Mesenchymal stem cell (in vitro differentiated cells and primary cell): ENCODE results near the gene TEAD1.

Experiments
- DNase-seq: peaks from one replicate; pipeline ENCODE4 v3.0.0-alpha.2; 2013
- H2AFZ ChIP-seq: one replicate; pipeline ENCODE4 v1.6.1; 2013; ENCODE audit warnings: low read depth, mild to moderate bottlenecking, control low read depth, inconsistent platforms, low read length, moderate library complexity
- H2AK5ac ChIP-seq: 2 replicates; pipeline ENCODE4 v1.6.1; 2013; ENCODE audit warnings: low read length, moderate library complexity, mild to moderate bottlenecking, inconsistent platforms; ENCODE audit not compliant: severe bottlenecking
- H2BK120ac ChIP-seq: one replicate; pipeline ENCODE4 v1.6.1; 2013; ENCODE audit warnings: low read depth, mild to moderate bottlenecking, inconsistent platforms, low read length, moderate library complexity
- H2BK12ac ChIP-seq, 2 experiments: one replicate each; pipeline ENCODE4 v1.6.1; 2013; ENCODE audit warnings: inconsistent platforms in 2 of 2, low read length in 2 of 2, mild to moderate bottlenecking in 2 of 2, moderate library complexity in 2 of 2, control low read depth in 1 of 2
- H2BK15ac ChIP-seq: one replicate; pipeline ENCODE4 v1.6.1; 2013; ENCODE audit warnings: mild to moderate bottlenecking, low read depth, inconsistent platforms; ENCODE audit not compliant: poor library complexity, severe bottlenecking
- H2BK5ac ChIP-seq: 2 replicates; pipeline ENCODE4 v1.6.1; 2013; ENCODE audit warnings: low read depth, mild to moderate bottlenecking, low read length, control low read depth, inconsistent platforms; ENCODE audit not compliant: poor library complexity, severe bottlenecking
- H3K14ac ChIP-seq, 2 experiments: one replicate each; pipeline ENCODE4 v1.6.1; 2013; ENCODE audit warnings: inconsistent platforms in 2 of 2, low read length in 2 of 2, control low read depth in 1 of 2, mild to moderate bottlenecking in 1 of 2, moderate library complexity in 1 of 2
- H3K18ac ChIP-seq, 2 experiments: one replicate each; pipeline ENCODE4 v1.6.1; 2013; ENCODE audit warnings: inconsistent platforms in 2 of 2, low read length in 2 of 2, control low read depth in 1 of 2, low read depth in 1 of 2, mild to moderate bottlenecking in 1 of 2
- H3K23ac ChIP-seq, 2 experiments: one replicate each; pipeline ENCODE4 v1.6.1; 2013; ENCODE audit warnings: inconsistent platforms in 2 of 2, low read length in 2 of 2, mild to moderate bottlenecking in 2 of 2, moderate library complexity in 2 of 2, control low read depth in 1 of 2
- H3K27ac ChIP-seq: 2 replicates; pipeline ENCODE4 v1.5.1; 2013; ENCODE audit warnings: mild to moderate bottlenecking, moderate library complexity, low read length, control low read depth, inconsistent platforms; ENCODE audit not compliant: poor library complexity, severe bottlenecking
- H3K27me3 ChIP-seq, 2 experiments: 2 replicates each; pipeline versions ENCODE4 v1.6.1 to v1.7.0; 2013; ENCODE audit warnings: low read length in 2 of 2, mild to moderate bottlenecking in 2 of 2, moderate library complexity in 2 of 2, control low read depth in 1 of 2, inconsistent platforms in 1 of 2; ENCODE audit not compliant: control insufficient read depth in 1 of 2, insufficient read depth in 1 of 2
- H3K36me3 ChIP-seq, 2 experiments: 2 replicates each; pipeline versions ENCODE4 v1.6.1 to v1.7.0; 2013; ENCODE audit warnings: low read length in 2 of 2, control low read depth in 1 of 2, inconsistent platforms in 1 of 2, low read depth in 1 of 2, mild to moderate bottlenecking in 1 of 2; ENCODE audit not compliant: insufficient read depth in 2 of 2, control insufficient read depth in 1 of 2
- H3K4ac ChIP-seq, 2 experiments: one replicate each; pipeline ENCODE4 v1.6.1; 2013; ENCODE audit warnings: inconsistent platforms in 2 of 2, low read length in 2 of 2, mild to moderate bottlenecking in 2 of 2, moderate library complexity in 2 of 2, control low read depth in 1 of 2, low read depth in 1 of 2
- H3K4me1 ChIP-seq: 2 replicates; pipeline ENCODE4 v1.6.1; 2013; ENCODE audit warnings: low read depth, low read length, control low read depth; ENCODE audit not compliant: control insufficient read depth, insufficient read depth
- H3K4me2 ChIP-seq: 2 replicates; pipeline ENCODE4 v1.6.1; 2013; ENCODE audit warnings: low read length, mild to moderate bottlenecking, inconsistent platforms; ENCODE audit not compliant: poor library complexity, severe bottlenecking
- H3K4me3 ChIP-seq, 2 experiments: 2 replicates each; pipeline versions ENCODE4 v1.5.1 to v1.7.0; 2013; ENCODE audit warnings: low read length in 2 of 2, mild to moderate bottlenecking in 2 of 2, control low read depth in 1 of 2, low read depth in 1 of 2; ENCODE audit not compliant: insufficient read depth in 1 of 2
- H3K79me1 ChIP-seq: replicated peaks from 2 replicates; pipeline ENCODE4 v1.6.1; 2013; ENCODE audit warnings: mild to moderate bottlenecking, control low read depth, low read length, inconsistent platforms; ENCODE audit not compliant: poor library complexity, severe bottlenecking
- H3K9ac ChIP-seq: 2 replicates; pipeline ENCODE4 v1.7.0; 2013; ENCODE audit warnings: mild to moderate bottlenecking, low read length, moderate library complexity
- H3K9me3 ChIP-seq: 2 replicates; pipeline ENCODE4 v1.7.0; 2013; ENCODE audit warnings: mild to moderate bottlenecking, low read length; ENCODE audit not compliant: control insufficient read depth
- H4K8ac ChIP-seq: one replicate; pipeline ENCODE4 v1.6.1; 2013; ENCODE audit warnings: inconsistent platforms, mild to moderate bottlenecking, low read length, moderate library complexity
- H4K91ac ChIP-seq: one replicate; pipeline ENCODE4 v1.6.1; 2013; ENCODE audit warnings: mild to moderate bottlenecking, low read length, inconsistent platforms
- WGBS: methylation state at CpG from one replicate; pipeline ENCODE4 v1.1.7; 2013; ENCODE audit warnings: mixed read lengths; 5-methylcytosine and 5-hydroxymethylcytosine counted together

TEAD1 gene

DNA sequence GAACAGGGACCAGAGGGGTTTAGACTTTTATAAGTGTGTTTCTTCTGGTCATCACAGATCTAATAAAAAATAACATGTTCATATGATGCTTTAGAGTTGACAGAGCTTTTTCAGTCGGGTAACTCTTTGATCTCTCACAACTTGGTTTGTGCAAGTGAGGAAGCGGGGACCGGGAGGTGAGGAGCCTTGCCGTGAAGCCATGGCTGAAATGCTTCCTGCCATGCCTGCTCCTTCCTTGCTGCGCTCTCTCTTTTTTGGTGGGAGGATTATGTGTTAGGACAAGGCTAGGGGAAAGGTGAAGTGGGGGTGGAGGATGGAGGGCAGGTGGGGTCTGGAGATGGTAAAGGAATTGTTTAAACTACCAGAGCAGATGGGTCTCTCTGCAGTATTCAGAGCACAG, 23.8 kb downstream of the TEAD1 start:
- DNase-seq, result no peak
- peaks cover 23% of the 10 kb centered on the region for H3K4me1 ChIP-seq
- H3K4ac ChIP-seq, result peak overlapping the region in 1 of 2 experiments; percentile 79
- H3K14ac ChIP-seq, result peak overlapping the region in 1 of 2 experiments; percentile 44
- WGBS, result 75% methylated on average over 5 of the region's 5 CpGs
- H2BK5ac ChIP-seq, result no peak overlapping the region
- no peak overlapping the region for H2AK5ac ChIP-seq
- H3K27me3 ChIP-seq, result no peaks in the 10 kb centered on the region
- H2BK15ac ChIP-seq, result peak overlapping the region; percentile 0
- peak overlapping the region in 1 of 2 experiments; percentile 90 for H3K18ac ChIP-seq
- no peak overlapping the region for H3K27ac ChIP-seq
- H3K79me1 ChIP-seq, result no peaks in the 10 kb centered on the region
- H2AFZ ChIP-seq, result no peak overlapping the region
- H3K9me3 ChIP-seq, result no peaks in the 10 kb centered on the region
- H3K36me3 ChIP-seq, result peaks cover 0 to 2% of the 10 kb centered on the region in 2 experiments
- no peak overlapping the region for H2BK120ac ChIP-seq
- no peak overlapping the region for H3K4me2 ChIP-seq
- H3K23ac ChIP-seq, result no peak overlapping the region
- peak overlapping the region; percentile 55 for H4K91ac ChIP-seq
- peak overlapping the region in 1 of 2 experiments; percentile 90 for H2BK12ac ChIP-seq
- no peak overlapping the region for H3K9ac ChIP-seq
- peak overlapping the region; percentile 1 for H4K8ac ChIP-seq
- no peak overlapping the region for H3K4me3 ChIP-seq

GRCh38 chr11:12701811-12702592, 27.8 kb downstream of the TEAD1 start:
- Histone ChIP-seq H3K9ac (no peak overlapping the region), H2BK120ac (no peak overlapping the region), H3K79me1 (peaks cover 2% of the 10 kb centered on the region), H3K27me3 (no peaks in the 10 kb centered on the region), H2BK12ac (peak overlapping the region in 1 of 2 experiments; percentile 80), H3K36me3 (peaks cover 0 to 13% of the 10 kb centered on the region in 2 experiments), H3K23ac (peak overlapping the region in 1 of 2 experiments; percentile 92), H3K4me1 (peaks cover 15% of the 10 kb centered on the region), H2AK5ac (peak overlapping the region; percentile 60), H3K14ac (peak overlapping the region in 1 of 2 experiments; percentile 93), H3K4me2 (no peak overlapping the region), H2BK15ac (no peak overlapping the region), H3K9me3 (no peaks in the 10 kb centered on the region), H2BK5ac (no peak overlapping the region), H3K27ac (no peak overlapping the region), H2AFZ (no peak overlapping the region), H4K91ac (no peak overlapping the region), H4K8ac (peak overlapping the region; percentile 16), H3K4me3 (no peak overlapping the region), H3K4ac (peak overlapping the region in 1 of 2 experiments; percentile 56), H3K18ac (peak overlapping the region in 1 of 2 experiments; percentile 77)
- WGBS, result 88% methylated on average over 11 of the region's 11 CpGs
- DNase-seq, result no peak

DNA sequence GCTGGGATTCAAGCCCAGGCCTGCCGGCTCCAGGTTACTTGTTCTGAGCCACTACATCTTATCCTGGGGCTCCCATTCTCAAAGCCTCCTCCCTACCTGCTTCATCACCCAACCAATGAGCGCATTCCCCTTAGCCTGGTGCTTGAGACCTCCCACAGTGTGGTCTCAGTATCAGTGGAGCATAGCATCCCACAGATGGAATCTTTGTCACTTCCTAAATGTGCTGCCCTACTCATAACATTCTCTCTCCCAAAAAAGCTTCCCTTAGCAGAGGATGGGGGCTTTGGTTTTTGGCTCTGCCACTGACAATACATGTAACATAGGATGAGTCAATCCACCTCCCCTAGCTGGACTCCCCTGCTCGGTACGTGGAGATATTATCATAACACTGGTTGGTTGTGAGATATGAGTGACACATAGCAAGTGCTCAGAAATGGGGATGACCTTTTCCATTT, 28.8 kb downstream of the TEAD1 start:
- Histone ChIP-seq H2AK5ac (peak overlapping the region; percentile 19), H3K18ac (no peak overlapping the region), H3K23ac (peak overlapping the region in 1 of 2 experiments; percentile 20), H4K91ac (no peak overlapping the region), H2BK5ac (no peak overlapping the region), H2AFZ (no peak overlapping the region), H3K36me3 (peaks cover 0 to 18% of the 10 kb centered on the region in 2 experiments), H3K27ac (no peak overlapping the region), H3K27me3 (no peaks in the 10 kb centered on the region), H3K79me1 (peaks cover 2% of the 10 kb centered on the region), H3K4ac (peak overlapping the region; percentile 1 to 70), H3K4me1 (peaks cover 13% of the 10 kb centered on the region), H2BK15ac (peak overlapping the region; percentile 19), H3K4me2 (no peak overlapping the region), H3K9ac (no peak overlapping the region), H4K8ac (peak overlapping the region; percentile 33), H3K14ac (no peak overlapping the region), H2BK120ac (no peak overlapping the region), H2BK12ac (peak overlapping the region in 1 of 2 experiments; percentile 78), H3K4me3 (no peak overlapping the region), H3K9me3 (no peaks in the 10 kb centered on the region)
- WGBS, result 91% methylated on average over 2 of the region's 4 CpGs
- no peak for DNase-seq

DNA sequence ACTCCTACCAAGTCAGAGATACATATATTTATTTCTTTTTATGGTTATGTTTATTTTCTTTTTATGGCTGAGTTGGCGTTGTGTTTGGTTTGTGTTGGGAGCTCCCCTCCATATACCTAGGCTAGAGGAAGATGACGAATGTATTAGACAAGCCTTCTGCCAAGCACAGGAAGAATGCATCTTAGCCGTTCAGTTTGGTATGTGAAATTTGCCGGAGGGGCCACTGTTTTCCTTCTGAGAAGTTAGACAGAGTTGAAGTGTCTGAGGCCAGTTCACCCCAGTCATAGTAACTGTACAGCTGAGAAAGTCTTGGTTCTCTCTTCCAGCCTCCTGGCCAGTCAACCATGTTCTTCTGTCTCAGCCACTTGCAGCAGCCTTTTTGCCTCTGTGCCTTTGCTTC, 29.8 kb downstream of the TEAD1 start:
- H3K79me1 ChIP-seq, result peaks cover 2% of the 10 kb centered on the region
- H3K27ac ChIP-seq, result peak overlapping the region; percentile 38
- H2BK120ac ChIP-seq, result no peak overlapping the region
- no peak overlapping the region for H3K4me3 ChIP-seq
- peak; percentile 69 for DNase-seq
- H3K9ac ChIP-seq, result no peak overlapping the region
- peak overlapping the region; percentile 38 to 74 for H3K18ac ChIP-seq
- no peak overlapping the region for H2BK5ac ChIP-seq
- peaks cover 12% of the 10 kb centered on the region for H3K4me1 ChIP-seq
- no peaks in the 10 kb centered on the region for H3K27me3 ChIP-seq
- H3K36me3 ChIP-seq, result peaks cover 0 to 18% of the 10 kb centered on the region in 2 experiments
- H3K23ac ChIP-seq, result no peak overlapping the region
- no peak overlapping the region for H2BK15ac ChIP-seq
- peak overlapping the region in 1 of 2 experiments; percentile 70 for H2BK12ac ChIP-seq
- peak overlapping the region in 1 of 2 experiments; percentile 32 for H3K4ac ChIP-seq
- H4K8ac ChIP-seq, result peak overlapping the region; percentile 2
- H3K9me3 ChIP-seq, result no peaks in the 10 kb centered on the region
- no peak overlapping the region for H2AK5ac ChIP-seq
- H3K14ac ChIP-seq, result no peak overlapping the region
- H3K4me2 ChIP-seq, result no peak overlapping the region
- 17% methylated on average over 4 of the region's 4 CpGs for WGBS
- H4K91ac ChIP-seq, result no peak overlapping the region
- no peak overlapping the region for H2AFZ ChIP-seq
